Ishikawa (cell line): ENCODE measurements around the gene TMEM51.

Experiments used
- CEBPB ChIP-seq: IDR thresholded peaks from 2 replicates; pipeline ENCODE4 v1.6.1; 2012
- CREB1 ChIP-seq: IDR thresholded peaks from 2 replicates; pipeline ENCODE4 v1.6.1; 2012; ENCODE audit warnings: low read depth
- EGR1 ChIP-seq: IDR thresholded peaks from 2 replicates; pipeline ENCODE4 v1.6.1; 2012
- EP300 ChIP-seq: IDR thresholded peaks from 2 replicates; pipeline ENCODE4 v1.6.1; 2012; ENCODE audit warnings: borderline replicate concordance
- FOXM1 ChIP-seq: IDR thresholded peaks from 2 replicates; pipeline ENCODE4 v1.6.1; 2012; ENCODE audit warnings: low read depth, borderline replicate concordance
- MAX ChIP-seq: IDR thresholded peaks from 2 replicates; pipeline ENCODE4 v1.6.1; 2012
- NFIC ChIP-seq: IDR thresholded peaks from 2 replicates; pipeline ENCODE4 v1.6.1; 2012
- RAD21 ChIP-seq: IDR thresholded peaks from 2 replicates; pipeline ENCODE4 v1.6.1; 2012; ENCODE audit warnings: low read depth
- REST ChIP-seq: IDR thresholded peaks from 2 replicates; pipeline ENCODE4 v1.6.1; 2012; ENCODE audit warnings: low read depth, mild to moderate bottlenecking
- TAF1 ChIP-seq: IDR thresholded peaks from 2 replicates; pipeline ENCODE4 v1.6.1; 2012; ENCODE audit warnings: low read depth, mild to moderate bottlenecking
- TCF12 ChIP-seq: IDR thresholded peaks from 2 replicates; pipeline ENCODE4 v1.6.1; 2012; ENCODE audit warnings: low read depth
- TEAD4 ChIP-seq: IDR thresholded peaks from 2 replicates; pipeline ENCODE4 v1.6.1; 2012
- USF1 ChIP-seq: IDR thresholded peaks from 2 replicates; pipeline ENCODE4 v1.6.1; 2012
- YY1 ChIP-seq: IDR thresholded peaks from 2 replicates; pipeline ENCODE4 v1.6.1; 2012; ENCODE audit warnings: low read depth
- ZBTB7A ChIP-seq: IDR thresholded peaks from 2 replicates; pipeline ENCODE4 v1.6.1; 2012; ENCODE audit warnings: low read depth

TMEM51 gene

GRCh38 chr1:15255582-15256149, 102.1 kb downstream of the TMEM51 start:
- no peak for TF ChIP-seq FOXM1
- TF ChIP-seq EGR1: no peak
- no peak for TF ChIP-seq NFIC
- TF ChIP-seq REST: no peak
- TF ChIP-seq EP300: no peak
- TF ChIP-seq TEAD4: no peak
- TF ChIP-seq CEBPB: no peak
- TF ChIP-seq CREB1: no peak
- no peak for TF ChIP-seq ZBTB7A
- no peak for TF ChIP-seq TCF12

- TF ChIP-seq YY1 (no peak), EGR1 (no peak)
Observed at GRCh38 chr1:15256584-15256983, 103.0 kb downstream of the TMEM51 start.

GRCh38 chr1:15257309-15257708, 103.8 kb downstream of the TMEM51 start:
- no peak for TF ChIP-seq EGR1
- TF ChIP-seq ZBTB7A: no peak
- TF ChIP-seq FOXM1: no peak
- TF ChIP-seq CEBPB: no peak
- TF ChIP-seq EP300: no peak
- TF ChIP-seq NFIC: no peak
- TF ChIP-seq TEAD4: no peak
- TF ChIP-seq CREB1: no peak
- TF ChIP-seq TCF12: no peak
- no peak for TF ChIP-seq USF1
- no peak for TF ChIP-seq MAX
- no peak for TF ChIP-seq YY1
- no peak for TF ChIP-seq RAD21

- no peak for TF ChIP-seq RAD21
- TF ChIP-seq REST: no peak
- no peak for TF ChIP-seq TCF12
- TF ChIP-seq CREB1: no peak
- TF ChIP-seq CEBPB: no peak
- TF ChIP-seq NFIC: no peak
- no peak for TF ChIP-seq ZBTB7A
- no peak for TF ChIP-seq YY1
- no peak for TF ChIP-seq USF1
- TF ChIP-seq EGR1: no peak
- TF ChIP-seq EP300: no peak
- no peak for TF ChIP-seq TAF1
- TF ChIP-seq TEAD4: no peak
Observed at GRCh38 chr1:15258833-15259621, 105.5 kb downstream of the TMEM51 start.

GRCh38 chr1:15259622-15260007, 106.1 kb downstream of the TMEM51 start:
- TF ChIP-seq EP300 (no peak), USF1 (no peak), RAD21 (no peak), ZBTB7A (no peak), YY1 (no peak), FOXM1 (no peak), NFIC (no peak), TCF12 (no peak), TEAD4 (no peak), CREB1 (no peak), CEBPB (no peak), REST (no peak), TAF1 (no peak), MAX (no peak), EGR1 (no peak)
